KOPT-K1 (cell line): ENCODE results near the gene TMEM140.
"Not testable (repeated sequence)": the region's sequence is repeated elsewhere in the genome, so short reads cannot be mapped to it uniquely, and the experiment has no call there.

Experiments
- H3K27ac ChIP-seq: fragments of 200-600 bp; sonication (generic); 2 replicates; pipeline ENCODE4 v1.5.1; 2016; ENCODE audit warnings: antibody characterized with exemption, mild to moderate bottlenecking, low read depth, low read length; ENCODE audit not compliant: poor library complexity, severe bottlenecking
- H3K36me3 ChIP-seq: fragments of 200-600 bp; sonication (generic); 2 replicates; pipeline ENCODE4 v1.5.1; 2017; ENCODE audit warnings: antibody characterized with exemption, mild to moderate bottlenecking, low read length, moderate library complexity; ENCODE audit not compliant: insufficient read depth
- H3K9me3 ChIP-seq: fragments of 200-600 bp; sonication (generic); 2 replicates; pipeline ENCODE4 v1.5.1; 2017; ENCODE audit warnings: antibody characterized with exemption, low read length, mild to moderate bottlenecking; ENCODE audit not compliant: insufficient read depth, poor library complexity, severe bottlenecking

TMEM140 gene

GRCh38 chr7:135147899-135148721, at the start of gene TMEM140:
Gene TMEM140 (plus strand): TSS chr7:135148072. CDS start chr7:135164442, 16,370 bp downstream.
- Histone ChIP-seq H3K9me3 (no peaks in the 10 kb centered on the region), H3K36me3 (no peaks in the 10 kb centered on the region), H3K27ac (peak within 1 kb of the TSS; percentile 50)

GRCh38 chr7:135098391-135098790, 49.5 kb upstream of the TMEM140 start:
- no peak overlapping the region for H3K27ac ChIP-seq
- H3K36me3 ChIP-seq: no peaks in the 10 kb centered on the region
- H3K9me3 ChIP-seq: no peaks in the 10 kb centered on the region

GRCh38 chr7:135100856-135101255, 47.0 kb upstream of the TMEM140 start:
- no peaks in the 10 kb centered on the region for H3K36me3 ChIP-seq
- H3K27ac ChIP-seq: no peak overlapping the region
- no peaks in the 10 kb centered on the region for H3K9me3 ChIP-seq

GRCh38 chr7:135102372-135102771, 45.5 kb upstream of the TMEM140 start:
- no peaks in the 10 kb centered on the region for H3K9me3 ChIP-seq

GRCh38 chr7:135109562-135109961, 38.3 kb upstream of the TMEM140 start:
- no peaks in the 10 kb centered on the region for H3K36me3 ChIP-seq
- no peaks in the 10 kb centered on the region for H3K9me3 ChIP-seq
- no peak overlapping the region for H3K27ac ChIP-seq

More at GRCh38 chr7:135102372-135102771, 45.5 kb upstream of the TMEM140 start:
- H3K27ac ChIP-seq: no peak overlapping the region
- H3K36me3 ChIP-seq: no peaks in the 10 kb centered on the region

GRCh38 chr7:135109976-135110375, 37.9 kb upstream of the TMEM140 start:
- Histone ChIP-seq H3K9me3 (no peaks in the 10 kb centered on the region), H3K27ac (no peak overlapping the region), H3K36me3 (no peaks in the 10 kb centered on the region)

GRCh38 chr7:135111379-135111778, 36.5 kb upstream of the TMEM140 start:
- Histone ChIP-seq H3K9me3 (no peaks in the 10 kb centered on the region), H3K27ac (no peak overlapping the region), H3K36me3 (no peaks in the 10 kb centered on the region)

- Histone ChIP-seq H3K36me3 (no peaks in the 10 kb centered on the region), H3K9me3 (no peaks in the 10 kb centered on the region), H3K27ac (no peak overlapping the region)
These were observed 33.2 kb upstream of the TMEM140 start for GRCh38 chr7:135114622-135115021.

GRCh38 chr7:135117096-135117495, 30.8 kb upstream of the TMEM140 start:
- Histone ChIP-seq H3K27ac (no peak overlapping the region), H3K9me3 (no peaks in the 10 kb centered on the region), H3K36me3 (no peaks in the 10 kb centered on the region)

- Histone ChIP-seq H3K27ac (no peak overlapping the region), H3K36me3 (no peaks in the 10 kb centered on the region), H3K9me3 (no peaks in the 10 kb centered on the region)
These were observed 26.0 kb upstream of the TMEM140 start for GRCh38 chr7:135121868-135122267.

GRCh38 chr7:135124631-135125030, 23.2 kb upstream of the TMEM140 start:
- not testable (repeated sequence) for H3K27ac ChIP-seq, H3K9me3 ChIP-seq, H3K36me3 ChIP-seq

- Histone ChIP-seq H3K27ac (no peak overlapping the region), H3K36me3 (no peaks in the 10 kb centered on the region), H3K9me3 (peaks cover 14% of the 10 kb centered on the region)
These were observed 18.9 kb upstream of the TMEM140 start for GRCh38 chr7:135128931-135129330.

GRCh38 chr7:135129579-135129978, 18.3 kb upstream of the TMEM140 start:
- Histone ChIP-seq H3K9me3 (peaks cover 14% of the 10 kb centered on the region), H3K36me3 (no peaks in the 10 kb centered on the region), H3K27ac (no peak overlapping the region)

- H3K9me3 ChIP-seq: no peaks in the 10 kb centered on the region
- H3K27ac ChIP-seq: no peak overlapping the region
- no peaks in the 10 kb centered on the region for H3K36me3 ChIP-seq
These were observed 3.8 kb upstream of the TMEM140 start for GRCh38 chr7:135143885-135144668.

- Histone ChIP-seq H3K9me3 (no peaks in the 10 kb centered on the region), H3K36me3 (no peaks in the 10 kb centered on the region), H3K27ac (peak overlapping the region; percentile 50)
These were observed 452 bp upstream of the TMEM140 start for GRCh38 chr7:135147341-135147898.
